CD4-positive, alpha-beta T cell treated with Interleukin-17A for 4 hours (primary cell): ENCODE data around the gene HSDL1.

Source experiments
- DNase-seq: peaks from one replicate; pipeline ENCODE4 v3.0.0-alpha.2; 2020; ENCODE audit warnings: mixed read lengths

The HSDL1 gene

DNA sequence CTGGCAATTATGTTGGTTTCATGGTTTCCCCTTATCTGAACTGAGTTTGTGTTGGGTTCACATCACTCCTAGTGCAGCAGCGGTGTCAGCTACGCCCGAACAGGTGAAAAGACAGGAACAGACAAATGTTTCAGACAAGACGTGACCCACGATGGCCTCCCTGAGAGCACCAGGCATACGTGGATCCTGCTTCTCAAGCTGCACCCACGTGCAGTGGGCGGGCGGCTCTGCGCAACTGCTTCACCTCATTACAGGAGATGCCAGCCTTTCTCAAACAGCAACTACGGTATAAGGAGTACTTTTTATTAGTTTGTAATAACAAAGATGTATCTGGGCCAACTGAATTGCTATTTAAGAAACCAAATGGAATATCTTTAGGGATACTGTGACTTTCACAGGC is 69.6 kb downstream of the HSDL1 start:
- DNase-seq: no peak

DNA sequence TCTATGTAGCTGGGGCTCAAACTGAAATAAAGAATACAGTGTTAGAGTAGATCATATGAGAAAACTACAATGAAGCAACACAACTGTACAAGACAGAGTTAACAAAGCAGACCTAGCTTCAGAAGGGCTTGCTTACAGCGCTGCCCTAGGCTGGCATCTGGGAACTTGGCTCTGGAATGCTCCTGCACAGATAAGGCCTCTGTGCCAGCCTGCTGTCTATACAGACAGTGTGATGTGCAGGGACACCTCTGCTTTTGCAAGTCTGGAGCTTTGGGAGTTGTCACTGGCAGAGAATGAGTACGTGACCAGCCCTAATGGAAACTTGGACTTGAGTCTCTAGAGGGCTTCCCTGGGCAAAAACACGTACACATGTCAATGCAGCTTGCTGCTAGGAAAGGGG is 70.3 kb downstream of the HSDL1 start:
- no peak for DNase-seq
